Fibroblast of lung (primary cell): ENCODE results near the gene ADSS2. TPM values are rescaled to one million over a fixed set of nuclear protein-coding genes. Genes with fewer than 3 reads are reported as not detected.

Source experiments
- DNase-seq, 2 donors: peaks; one replicate each; pipeline versions ENCODE4 v3.0.0 to v3.0.0-alpha.2; 2010; ENCODE audit warnings: low read depth in 2 of 2
- H2AFZ ChIP-seq: 2 replicates; pipeline ENCODE4 v1.5.1; 2012; ENCODE audit warnings: low read length, control low read depth, inconsistent platforms
- H3K27ac ChIP-seq: 2 replicates; pipeline ENCODE4 v1.5.1; 2011; ENCODE audit warnings: low read length, control low read depth; ENCODE audit not compliant: insufficient read depth
- H3K27me3 ChIP-seq: 2 replicates; pipeline ENCODE4 v1.5.1; 2011; ENCODE audit warnings: mild to moderate bottlenecking, low read length; ENCODE audit not compliant: control insufficient read depth, insufficient read depth
- H3K36me3 ChIP-seq: 2 replicates; pipeline ENCODE4 v1.5.1; 2011; ENCODE audit warnings: low read length; ENCODE audit not compliant: control insufficient read depth, insufficient read depth
- H3K4me1 ChIP-seq: 2 replicates; pipeline ENCODE4 v1.5.1; 2011; ENCODE audit warnings: low read length; ENCODE audit not compliant: control insufficient read depth, insufficient read depth; ENCODE audit errors: extremely low read depth
- H3K4me2 ChIP-seq: 2 replicates; pipeline ENCODE4 v1.5.1; 2011; ENCODE audit warnings: low read length, control low read depth; ENCODE audit not compliant: insufficient read depth; ENCODE audit errors: extremely low read depth
- H3K4me3 ChIP-seq, 4 experiments: fragments of 200-600 bp in 1 of 4; sonication (generic) in 1 of 4; replicated peaks in 1 of 4; 2 replicates each; pipeline ENCODE4 v1.5.1; 2011 to 2016; ENCODE audit warnings: low read length in 4 of 4, low read depth in 3 of 4, mild to moderate bottlenecking in 3 of 4, control low read depth in 2 of 4, inconsistent platforms in 1 of 4, mixed read lengths in 1 of 4; ENCODE audit not compliant: insufficient read depth in 1 of 4; ENCODE audit errors: control extremely low read depth in 1 of 4
- H3K79me2 ChIP-seq: 2 replicates; pipeline ENCODE4 v1.5.1; 2012; ENCODE audit warnings: mild to moderate bottlenecking, low read length, inconsistent platforms; ENCODE audit not compliant: control insufficient read depth, insufficient read depth
- H3K9ac ChIP-seq: 2 replicates; pipeline ENCODE4 v1.5.1; 2011; ENCODE audit warnings: mild to moderate bottlenecking, low read length, control low read depth; ENCODE audit not compliant: insufficient read depth
- H3K9me3 ChIP-seq: 2 replicates; pipeline ENCODE4 v1.5.1; 2012; ENCODE audit warnings: low read depth, low read length; ENCODE audit not compliant: control insufficient read depth, insufficient read depth
- H4K20me1 ChIP-seq: 2 replicates; pipeline ENCODE4 v1.5.1; 2011; ENCODE audit warnings: low read length; ENCODE audit not compliant: control insufficient read depth, insufficient read depth; ENCODE audit errors: extremely low read depth
- EZH2 ChIP-seq: IDR thresholded peaks from 2 replicates; pipeline ENCODE4 v1.5.1; 2012; ENCODE audit warnings: low read length, control low read depth, mild to moderate bottlenecking; ENCODE audit errors: missing control alignments
- polyA plus RNA-seq, 2 donors: library from polyadenylated mRNA; depleted of rRNA in 1 of 2; stranded (reverse) in 1 of 2; unstranded in 1 of 2; fragments of >200 nt; gene quantifications; 2 replicates each; pipeline ENCODE4 v1.2.1, GENCODE V29; 2011 to 2012; ENCODE audit warnings: missing spikeins in 1 of 2
- total RNA-seq: library from RNA; depleted of rRNA; stranded (reverse); fragments of >200 nt; gene quantifications from 2 replicates; pipeline ENCODE4 v1.2.1, GENCODE V29; 2014
- TF ChIP-seq, protein P1 (sequence below), 2 donors: IDR thresholded peaks in 1 of 2; conservative IDR thresholded peaks in 1 of 2; 1 replicate in 1 of 2; 2 replicates in 1 of 2; pipeline ENCODE4 v1.5.1; 2011 to 2012; ENCODE audit warnings: low read length in 2 of 2, control low read depth in 1 of 2, inconsistent platforms in 1 of 2, low read depth in 1 of 2, mild to moderate bottlenecking in 1 of 2

Gene ADSS2
- total and polyA plus RNA-seq, 2 donors (not counting 1 experiment from before 2014, with no cell fraction given): 55.9 to 62.1 TPM

DNA sequence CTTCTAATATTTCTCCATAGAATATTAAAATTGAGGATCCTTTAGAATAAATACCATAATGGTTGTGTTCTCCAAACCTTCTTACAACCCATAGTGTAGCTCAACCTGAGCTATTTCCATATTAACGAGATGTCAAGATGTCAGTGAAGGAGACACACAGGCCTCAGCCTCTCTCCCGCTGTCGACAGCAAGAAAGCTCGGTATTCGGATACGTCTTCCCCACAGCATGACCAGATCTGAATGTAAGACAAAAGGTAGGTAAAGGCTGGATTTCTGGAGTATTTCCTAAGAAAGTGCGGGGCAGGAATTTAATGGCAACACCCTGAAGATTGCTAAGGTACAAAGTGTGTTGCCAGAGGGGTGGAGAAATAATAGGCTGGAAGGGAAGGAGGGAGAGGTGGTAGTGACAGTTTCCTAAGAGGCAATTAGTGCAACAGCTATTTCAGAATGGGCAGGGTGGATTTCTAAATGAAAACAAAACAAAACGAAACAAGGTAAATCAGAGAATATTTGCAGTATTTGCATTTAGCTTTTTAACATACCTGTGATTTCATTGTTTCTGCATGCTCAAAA is 1.7 kb downstream of the ADSS2 start:
- no peaks in the 10 kb centered on the region for H3K36me3 ChIP-seq
- TF ChIP-seq, protein P1, sequence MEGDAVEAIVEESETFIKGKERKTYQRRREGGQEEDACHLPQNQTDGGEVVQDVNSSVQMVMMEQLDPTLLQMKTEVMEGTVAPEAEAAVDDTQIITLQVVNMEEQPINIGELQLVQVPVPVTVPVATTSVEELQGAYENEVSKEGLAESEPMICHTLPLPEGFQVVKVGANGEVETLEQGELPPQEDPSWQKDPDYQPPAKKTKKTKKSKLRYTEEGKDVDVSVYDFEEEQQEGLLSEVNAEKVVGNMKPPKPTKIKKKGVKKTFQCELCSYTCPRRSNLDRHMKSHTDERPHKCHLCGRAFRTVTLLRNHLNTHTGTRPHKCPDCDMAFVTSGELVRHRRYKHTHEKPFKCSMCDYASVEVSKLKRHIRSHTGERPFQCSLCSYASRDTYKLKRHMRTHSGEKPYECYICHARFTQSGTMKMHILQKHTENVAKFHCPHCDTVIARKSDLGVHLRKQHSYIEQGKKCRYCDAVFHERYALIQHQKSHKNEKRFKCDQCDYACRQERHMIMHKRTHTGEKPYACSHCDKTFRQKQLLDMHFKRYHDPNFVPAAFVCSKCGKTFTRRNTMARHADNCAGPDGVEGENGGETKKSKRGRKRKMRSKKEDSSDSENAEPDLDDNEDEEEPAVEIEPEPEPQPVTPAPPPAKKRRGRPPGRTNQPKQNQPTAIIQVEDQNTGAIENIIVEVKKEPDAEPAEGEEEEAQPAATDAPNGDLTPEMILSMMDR (conservative IDR thresholded peaks at IDR 0.05 in 1 of 2, IDR thresholded peaks at IDR 0.05 in 1 of 2; ENCODE audit: low read depth in 1 of 2, low read length in 2 of 2): no peak
- no peak for TF ChIP-seq EZH2
- H3K79me2 ChIP-seq: peaks cover 59% of the 10 kb centered on the region
- H3K4me1 ChIP-seq: peaks cover 16% of the 10 kb centered on the region
- peak overlapping the region; percentile 95 for H3K27ac ChIP-seq
- H3K9me3 ChIP-seq: no peaks in the 10 kb centered on the region
- peak overlapping the region; percentile 89 to 100 (median 98) for H3K4me3 ChIP-seq
- no peak overlapping the region for H3K9ac ChIP-seq
- H3K4me2 ChIP-seq: peak overlapping the region; percentile 98
- no peaks in the 10 kb centered on the region for H4K20me1 ChIP-seq
- no peak for DNase-seq
- H2AFZ ChIP-seq: no peak overlapping the region
- no peaks in the 10 kb centered on the region for H3K27me3 ChIP-seq

DNA sequence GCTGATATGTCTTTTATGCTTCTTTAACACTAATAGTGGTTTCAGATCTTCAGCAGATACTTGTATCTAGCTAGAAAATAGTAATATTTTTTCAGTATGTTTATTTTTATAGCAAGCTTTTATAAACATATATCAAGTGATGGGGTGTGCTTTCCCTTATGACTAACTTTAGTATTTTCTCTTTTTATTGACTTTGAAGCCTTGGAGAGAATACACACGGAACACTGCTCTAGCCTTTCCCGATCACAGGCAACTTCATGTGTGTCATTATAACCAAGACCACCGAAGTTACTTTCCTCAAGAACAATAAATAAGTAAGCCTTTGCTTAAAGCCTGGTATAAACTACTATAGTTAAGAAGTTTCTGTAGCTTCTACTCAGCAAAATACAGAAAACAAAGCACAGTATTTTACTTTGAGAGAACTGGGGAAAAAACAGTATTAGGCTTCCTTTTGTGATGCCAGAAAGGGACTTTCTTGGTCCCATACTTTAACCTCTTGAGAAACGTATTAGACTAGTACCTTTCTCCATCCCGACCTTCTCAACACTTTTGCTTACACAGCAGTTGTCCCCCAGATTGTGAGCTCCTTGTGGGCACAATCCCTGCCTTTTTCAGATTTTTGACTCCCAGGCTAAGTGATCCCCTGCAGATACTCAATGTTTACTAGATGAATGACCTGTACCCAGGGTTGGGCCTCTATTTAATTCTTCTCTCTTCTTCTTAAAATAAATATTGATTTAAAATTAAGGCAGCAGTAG is 3.3 kb downstream of the ADSS2 start:
- no peak overlapping the region for H3K27ac ChIP-seq
- peak overlapping the region; percentile 98 for H3K4me2 ChIP-seq
- peaks cover 71% of the 10 kb centered on the region for H3K79me2 ChIP-seq
- H2AFZ ChIP-seq: no peak overlapping the region
- H3K27me3 ChIP-seq: no peaks in the 10 kb centered on the region
- DNase-seq: peak in 1 of 2 donors; percentile 74
- no peaks in the 10 kb centered on the region for H4K20me1 ChIP-seq
- TF ChIP-seq, protein P1 (conservative IDR thresholded peaks at IDR 0.05 in 1 of 2, IDR thresholded peaks at IDR 0.05 in 1 of 2; ENCODE audit: low read depth in 1 of 2, low read length in 2 of 2): no peak
- TF ChIP-seq EZH2: no peak
- H3K4me1 ChIP-seq: peaks cover 22% of the 10 kb centered on the region
- no peak overlapping the region for H3K9ac ChIP-seq
- H3K36me3 ChIP-seq: no peaks in the 10 kb centered on the region
- H3K4me3 ChIP-seq: peak overlapping the region in 2 of 4 experiments; percentile 27 to 89
- H3K9me3 ChIP-seq: no peaks in the 10 kb centered on the region

DNA sequence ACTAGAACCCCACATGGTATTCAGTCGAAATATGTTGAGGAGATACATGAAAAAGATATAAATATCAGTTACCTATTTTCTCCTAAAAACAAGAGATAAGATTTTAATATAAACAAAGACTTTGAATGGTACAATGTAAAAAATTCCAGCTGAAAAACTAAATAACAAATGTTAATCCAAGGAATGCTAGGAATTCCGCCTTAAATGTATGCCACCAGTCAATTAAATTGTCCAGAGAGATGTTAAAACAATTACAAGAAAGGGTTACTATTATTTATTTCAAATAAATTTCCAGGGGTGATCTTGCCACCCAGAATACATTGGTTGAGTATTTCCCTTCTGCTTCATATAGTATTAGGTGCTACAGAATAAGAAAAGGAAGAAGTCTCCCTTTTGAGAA is 4.2 kb downstream of the ADSS2 start:
- no peaks in the 10 kb centered on the region for H3K9me3 ChIP-seq
- no peak for DNase-seq
- no peak overlapping the region for H3K9ac ChIP-seq
- no peaks in the 10 kb centered on the region for H4K20me1 ChIP-seq
- H3K79me2 ChIP-seq: peaks cover 80% of the 10 kb centered on the region
- H3K27ac ChIP-seq: no peak overlapping the region
- H2AFZ ChIP-seq: no peak overlapping the region
- no peaks in the 10 kb centered on the region for H3K27me3 ChIP-seq
- H3K36me3 ChIP-seq: no peaks in the 10 kb centered on the region
- peak overlapping the region in 1 of 4 experiments; percentile 27 for H3K4me3 ChIP-seq
- TF ChIP-seq, protein P1 (conservative IDR thresholded peaks at IDR 0.05 in 1 of 2, IDR thresholded peaks at IDR 0.05 in 1 of 2; ENCODE audit: low read depth in 1 of 2, low read length in 2 of 2): no peak
- no peak for TF ChIP-seq EZH2
- peaks cover 22% of the 10 kb centered on the region for H3K4me1 ChIP-seq
- H3K4me2 ChIP-seq: peak overlapping the region; percentile 27
